Cardiac muscle cell (in vitro differentiated cells and primary cell): ENCODE data around the gene CAMKK2. TPM values are rescaled to one million over a fixed set of nuclear protein-coding genes. Genes with fewer than 3 reads are reported as not detected.
"Not testable (repeated sequence)": the region's sequence is repeated elsewhere in the genome, so short reads cannot be mapped to it uniquely, and the experiment has no call there.

ENCODE experiments used
- DNase-seq, 2 donors: peaks; one replicate each; pipeline versions ENCODE4 v3.0.0 to v3.0.0-alpha.2; 2010 to 2017; ENCODE audit warnings: low read depth in 1 of 2, low spot score in 1 of 2
- H3K27ac ChIP-seq: fragments of 200-600 bp; sonication (generic); 2 replicates; pipeline ENCODE4 v1.5.1; 2016
- H3K27me3 ChIP-seq: fragments of 200-600 bp; sonication (generic); 2 replicates; pipeline ENCODE4 v1.6.0; 2016; ENCODE audit warnings: control low read depth
- H3K36me3 ChIP-seq: fragments of 200-600 bp; sonication (generic); 2 replicates; pipeline ENCODE4 v1.5.1; 2016; ENCODE audit warnings: control low read depth
- H3K4me1 ChIP-seq: fragments of 200-600 bp; sonication (generic); 2 replicates; pipeline ENCODE4 v1.8.1; 2017; ENCODE audit warnings: low read depth, mild to moderate bottlenecking, mixed run types
- H3K4me3 ChIP-seq: fragments of 200-600 bp; sonication (generic); 2 replicates; pipeline ENCODE4 v1.5.1; 2016; ENCODE audit warnings: mild to moderate bottlenecking
- H3K9me3 ChIP-seq: fragments of 200-600 bp; sonication (generic); 2 replicates; pipeline ENCODE4 v1.5.1; 2017; ENCODE audit warnings: low read depth, mild to moderate bottlenecking, control low read depth
- polyA plus RNA-seq: library from polyadenylated mRNA; unstranded; fragments of >200 nt; fragmentation: Nextera tagmentation; extraction: Ambion mirVana; gene quantifications from 2 replicates; pipeline ENCODE4 v1.2.1, GENCODE V29; 2016
- total RNA-seq: library from RNA; depleted of rRNA; stranded (reverse); fragments of >200 nt; gene quantifications from 2 replicates; pipeline ENCODE4 v1.2.3, GENCODE V29; 2016
- TF ChIP-seq, protein P1 (sequence below): IDR thresholded peaks from 2 replicates; pipeline ENCODE4 v1.5.1; 2012; ENCODE audit warnings: low read depth, mild to moderate bottlenecking, low read length

CAMKK2 gene
- total and polyA plus RNA-seq, 2 experiments from 2014 or later = 18.6 to 22.9 TPM

DNA sequence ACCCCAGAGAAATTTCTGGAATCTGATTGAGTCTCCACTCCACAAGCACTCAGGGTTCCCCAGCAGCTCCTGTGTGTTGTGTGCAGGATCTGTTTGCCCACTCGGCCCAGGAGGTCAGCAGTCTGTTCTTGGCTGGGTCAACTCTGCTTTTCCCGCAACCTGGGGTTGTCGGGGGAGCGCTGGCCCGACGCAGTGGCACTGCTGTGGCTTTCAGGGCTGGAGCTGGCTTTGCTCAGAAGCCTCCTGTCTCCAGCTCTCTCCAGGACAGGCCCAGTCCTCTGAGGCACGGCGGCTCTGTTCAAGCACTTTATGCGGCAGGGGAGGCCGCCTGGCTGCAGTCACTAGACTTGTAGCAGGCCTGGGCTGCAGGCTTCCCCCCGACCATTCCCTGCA is 62.9 kb downstream of the CAMKK2 start:
- Histone ChIP-seq H3K36me3 (no peaks in the 10 kb centered on the region), H3K27ac (no peak overlapping the region), H3K27me3 (no peaks in the 10 kb centered on the region), H3K4me1 (peaks cover 1% of the 10 kb centered on the region), H3K4me3 (no peak overlapping the region), H3K9me3 (no peaks in the 10 kb centered on the region)
- TF ChIP-seq, protein P1, sequence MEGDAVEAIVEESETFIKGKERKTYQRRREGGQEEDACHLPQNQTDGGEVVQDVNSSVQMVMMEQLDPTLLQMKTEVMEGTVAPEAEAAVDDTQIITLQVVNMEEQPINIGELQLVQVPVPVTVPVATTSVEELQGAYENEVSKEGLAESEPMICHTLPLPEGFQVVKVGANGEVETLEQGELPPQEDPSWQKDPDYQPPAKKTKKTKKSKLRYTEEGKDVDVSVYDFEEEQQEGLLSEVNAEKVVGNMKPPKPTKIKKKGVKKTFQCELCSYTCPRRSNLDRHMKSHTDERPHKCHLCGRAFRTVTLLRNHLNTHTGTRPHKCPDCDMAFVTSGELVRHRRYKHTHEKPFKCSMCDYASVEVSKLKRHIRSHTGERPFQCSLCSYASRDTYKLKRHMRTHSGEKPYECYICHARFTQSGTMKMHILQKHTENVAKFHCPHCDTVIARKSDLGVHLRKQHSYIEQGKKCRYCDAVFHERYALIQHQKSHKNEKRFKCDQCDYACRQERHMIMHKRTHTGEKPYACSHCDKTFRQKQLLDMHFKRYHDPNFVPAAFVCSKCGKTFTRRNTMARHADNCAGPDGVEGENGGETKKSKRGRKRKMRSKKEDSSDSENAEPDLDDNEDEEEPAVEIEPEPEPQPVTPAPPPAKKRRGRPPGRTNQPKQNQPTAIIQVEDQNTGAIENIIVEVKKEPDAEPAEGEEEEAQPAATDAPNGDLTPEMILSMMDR = no peak
- no peak for DNase-seq

DNA sequence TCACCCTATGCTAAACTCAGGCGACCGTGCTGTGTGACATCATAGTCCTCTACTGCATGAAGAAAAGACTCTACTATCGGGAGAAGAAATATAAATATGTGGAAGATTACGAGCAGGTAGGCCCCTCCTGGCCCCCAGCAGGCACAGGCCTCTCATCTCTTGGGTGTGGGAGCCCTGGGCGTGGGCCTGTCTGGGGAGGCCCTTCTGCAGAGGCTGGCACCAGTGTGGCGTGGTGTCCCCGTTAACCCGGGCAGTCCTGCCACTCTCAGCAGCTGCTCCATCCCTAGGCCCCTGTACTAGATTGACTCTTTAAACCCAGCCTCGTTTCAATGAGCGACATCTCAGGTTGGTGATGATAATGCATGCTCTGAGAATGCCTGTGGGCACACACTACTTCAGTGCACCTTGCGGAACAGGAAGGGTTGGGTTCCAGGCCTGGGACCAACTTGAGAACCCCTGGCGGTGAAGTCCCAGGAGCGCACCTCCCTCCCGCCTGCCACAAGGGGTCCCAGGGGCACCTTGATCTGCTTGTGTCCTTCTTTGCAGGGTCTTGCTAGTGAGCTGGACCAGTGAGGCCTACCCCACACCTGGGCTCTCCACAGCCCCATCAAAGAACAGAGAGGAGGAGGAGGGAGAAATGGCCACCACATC is 63.4 kb downstream of the CAMKK2 start:
- DNase-seq = no peak
- H3K27me3 ChIP-seq = no peaks in the 10 kb centered on the region
- TF ChIP-seq, protein P1 = no peak
- no peak overlapping the region for H3K4me3 ChIP-seq
- no peaks in the 10 kb centered on the region for H3K4me1 ChIP-seq
- H3K27ac ChIP-seq = no peak overlapping the region
- H3K36me3 ChIP-seq = no peaks in the 10 kb centered on the region
- H3K9me3 ChIP-seq = no peaks in the 10 kb centered on the region

DNA sequence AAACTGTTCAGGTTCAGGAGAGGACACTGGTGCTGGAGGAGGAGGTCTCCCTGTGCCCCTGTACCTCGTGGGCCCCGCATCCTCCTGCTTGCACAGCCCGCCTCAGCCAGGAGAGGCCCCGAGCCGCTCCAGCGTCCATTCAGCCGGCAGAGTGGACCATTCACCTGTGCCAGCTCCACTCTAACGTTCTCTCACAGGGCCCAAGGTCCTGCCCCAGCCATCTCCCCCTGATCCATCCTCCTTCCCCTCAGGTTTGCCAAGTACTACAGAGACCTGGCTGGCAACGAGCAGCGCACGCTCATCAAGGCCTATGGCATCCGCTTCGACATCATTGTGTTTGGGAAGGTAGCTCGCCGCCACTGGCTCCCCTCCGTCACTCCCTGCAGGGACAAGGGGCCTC is 64.3 kb downstream of the CAMKK2 start:
- Histone ChIP-seq H3K27ac (no peak overlapping the region), H3K36me3 (no peaks in the 10 kb centered on the region), H3K4me1 (no peaks in the 10 kb centered on the region), H3K9me3 (no peaks in the 10 kb centered on the region), H3K27me3 (no peaks in the 10 kb centered on the region), H3K4me3 (no peak overlapping the region)
- no peak for DNase-seq
- TF ChIP-seq, protein P1 = no peak

DNA sequence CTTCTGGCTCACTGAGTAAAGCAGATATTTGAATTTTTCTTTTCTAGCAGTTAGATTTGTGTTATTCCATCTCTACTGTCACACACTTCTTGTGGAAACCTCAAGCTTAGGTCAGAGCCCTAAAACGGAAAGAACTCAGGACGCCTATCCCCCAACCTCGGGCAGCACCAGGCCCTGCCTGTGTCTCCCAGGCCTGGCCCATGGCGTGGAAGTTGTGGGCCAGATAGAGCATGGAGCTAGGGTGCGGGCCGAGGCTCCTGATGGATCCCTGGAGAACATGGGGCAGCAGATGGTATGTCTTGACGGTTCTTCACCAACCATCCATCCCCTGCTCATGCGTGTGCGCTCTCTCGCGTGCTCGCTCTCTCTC is 66.0 kb downstream of the CAMKK2 start:
- DNase-seq = no peak
- no peaks in the 10 kb centered on the region for H3K9me3 ChIP-seq
- no peak overlapping the region for H3K4me3 ChIP-seq
- peaks cover 2% of the 10 kb centered on the region for H3K36me3 ChIP-seq
- no peaks in the 10 kb centered on the region for H3K4me1 ChIP-seq
- TF ChIP-seq, protein P1 = no peak
- H3K27ac ChIP-seq = no peak overlapping the region
- no peaks in the 10 kb centered on the region for H3K27me3 ChIP-seq

DNA sequence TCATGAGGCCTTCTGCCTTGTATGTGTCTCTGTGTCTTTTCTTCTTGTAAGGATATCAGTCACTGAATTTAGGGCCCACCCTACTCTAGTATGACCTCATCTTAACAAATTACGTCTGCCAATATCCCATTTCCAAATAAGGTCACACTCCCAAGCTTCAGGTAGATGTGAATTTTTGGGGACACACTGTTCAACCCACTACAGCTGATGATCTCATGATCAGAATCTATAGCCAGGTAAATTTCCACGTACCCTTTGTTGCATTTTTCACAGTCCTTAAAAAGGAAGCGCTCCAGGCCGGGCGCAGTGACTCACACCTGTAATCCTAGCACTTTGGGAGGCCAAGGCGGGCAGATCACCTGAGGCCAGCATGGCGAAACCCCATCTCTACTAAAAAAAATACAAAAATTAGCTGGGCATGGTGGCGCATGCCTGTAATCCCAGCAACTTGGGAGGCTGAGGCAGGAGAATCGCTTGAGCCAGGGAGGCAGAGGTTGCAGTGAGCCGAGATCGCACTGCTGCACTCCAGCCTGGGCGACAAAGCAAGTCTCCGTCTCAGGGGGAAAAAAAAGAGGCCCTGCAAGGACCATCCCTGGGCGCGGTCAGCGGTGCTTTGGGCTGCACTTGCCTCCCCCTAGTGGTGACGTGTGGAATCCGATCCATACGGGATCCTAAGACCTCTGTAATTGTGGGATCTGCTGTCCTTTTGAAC is 66.5 kb downstream of the CAMKK2 start:
- H3K4me3 ChIP-seq, H3K9me3 ChIP-seq, H3K27ac ChIP-seq, H3K4me1 ChIP-seq, H3K27me3 ChIP-seq, H3K36me3 ChIP-seq: not testable (repeated sequence)
- TF ChIP-seq, protein P1 = peak; percentile 89
- DNase-seq = peak; percentile 83 to 89
